Measurements from ENCODE around the gene BASP1.
A peak's percentile ranks its signal among the peaks of the same experiment; 100 is the strongest.
"Not testable (repeated sequence)": the region's sequence is repeated elsewhere in the genome, so short reads cannot be mapped to it uniquely, and the experiment has no call there.

The BASP1 gene

GRCh38 chr5:17305964-17306725, 88.7 kb downstream of the BASP1 start:
- no peak for DNase-seq (ENCODE audit: low spot score)
- no peak for TF ChIP-seq CTCF (IDR thresholded peaks at IDR 0.05; ENCODE audit: extremely low read depth, missing control alignments)

GRCh38 chr5:17306726-17307091, 89.3 kb downstream of the BASP1 start:
- DNase-seq (ENCODE audit: low spot score), result no peak
- no peak for TF ChIP-seq CTCF (IDR thresholded peaks at IDR 0.05; ENCODE audit: extremely low read depth, missing control alignments)

GRCh38 chr5:17307440-17307839, 90.0 kb downstream of the BASP1 start:
- DNase-seq (ENCODE audit: low spot score), result not testable (repeated sequence)

- DNase-seq (ENCODE audit: low spot score), result no peak
- TF ChIP-seq CTCF (IDR thresholded peaks at IDR 0.05; ENCODE audit: extremely low read depth, missing control alignments), result no peak
Measured at GRCh38 chr5:17308326-17309065, 91.1 kb downstream of the BASP1 start.

GRCh38 chr5:17309462-17309861, 92.0 kb downstream of the BASP1 start:
- no peak for TF ChIP-seq CTCF (IDR thresholded peaks at IDR 0.05; ENCODE audit: extremely low read depth, missing control alignments)
- DNase-seq (ENCODE audit: low spot score), result no peak

GRCh38 chr5:17310502-17310901, 93.1 kb downstream of the BASP1 start:
- not testable (repeated sequence) for DNase-seq (ENCODE audit: low spot score)

GRCh38 chr5:17311811-17312210, 94.4 kb downstream of the BASP1 start:
- DNase-seq (ENCODE audit: low spot score), result not testable (repeated sequence)

- DNase-seq (ENCODE audit: low spot score), result no peak
- TF ChIP-seq CTCF (IDR thresholded peaks at IDR 0.05; ENCODE audit: extremely low read depth, missing control alignments), result no peak
Measured at GRCh38 chr5:17312358-17312757, 94.9 kb downstream of the BASP1 start.

GRCh38 chr5:17314907-17315471, 97.6 kb downstream of the BASP1 start:
- peak; percentile 41 for DNase-seq (ENCODE audit: low spot score)
- no peak for TF ChIP-seq CTCF (IDR thresholded peaks at IDR 0.05; ENCODE audit: extremely low read depth, missing control alignments)
